PC-9 (cell line): ENCODE data around the gene ENDOV. TPM values are rescaled to one million over a fixed set of nuclear protein-coding genes. Genes with fewer than 3 reads are reported as not detected.

Source experiments
- BruUV-seq: library from RNA; stranded (reverse); fragments of 400-500 nt; replicated peaks from 2 replicates; lab custom pipeline; 2021; lab: Mats Ljungman, UMichigan
- CTCF ChIA-PET: fragments of 300-600 bp; sonication (Branson Sonifier 250); formaldehyde crosslinking; loops from one replicate; lab custom pipeline; 2022; ENCODE audit warnings: antibody characterized with exemption; lab: Charles Lee
- POLR2A ChIA-PET: fragments of 300-600 bp; sonication (Branson Sonifier 250); formaldehyde crosslinking; loops from one replicate; lab custom pipeline; 2022; ENCODE audit warnings: antibody characterized with exemption; ENCODE audit not compliant: unreplicated experiment; lab: Charles Lee
- DNase-seq, 2 experiments: peaks; one replicate each; pipeline versions ENCODE4 v3.0.0 to v3.0.0-alpha.2; 2015 to 2022; ENCODE audit warnings: mixed read lengths in 1 of 2
- H2AFZ ChIP-seq: fragments of 200-600 bp; sonication (generic); 2 replicates; pipeline ENCODE4 v1.8.1; 2017; ENCODE audit warnings: antibody characterized with exemption
- H3F3A ChIP-seq: fragments of 200-600 bp; sonication (generic); 2 replicates; pipeline ENCODE4 v1.8.1; 2017; ENCODE audit warnings: antibody characterized with exemption, mild to moderate bottlenecking, low read depth; ENCODE audit not compliant: insufficient read depth
- H3K27ac ChIP-seq: fragments of 200-600 bp; sonication (generic); 2 replicates; pipeline ENCODE4 v1.6.1; 2016; ENCODE audit warnings: mixed run types
- H3K27me3 ChIP-seq: fragments of 200-600 bp; sonication (generic); 2 replicates; pipeline ENCODE4 v1.6.1; 2016; ENCODE audit warnings: low read depth, mixed run types; ENCODE audit not compliant: insufficient read depth
- H3K36me3 ChIP-seq: fragments of 200-600 bp; sonication (generic); 2 replicates; pipeline ENCODE4 v1.6.1; 2016; ENCODE audit warnings: low read depth, mixed run types
- H3K4me1 ChIP-seq: fragments of 200-600 bp; sonication (generic); replicated peaks from 2 replicates; pipeline ENCODE4 v1.6.1; 2016; ENCODE audit warnings: mixed run types; ENCODE audit not compliant: insufficient read depth
- H3K4me2 ChIP-seq: fragments of 200-600 bp; sonication (generic); 2 replicates; pipeline ENCODE4 v1.6.1; 2017; ENCODE audit warnings: mixed run types
- H3K4me3 ChIP-seq: fragments of 200-600 bp; sonication (generic); 2 replicates; pipeline ENCODE4 v1.6.1; 2016; ENCODE audit warnings: mixed run types
- H3K79me2 ChIP-seq: fragments of 200-600 bp; sonication (generic); 2 replicates; pipeline ENCODE4 v1.6.1; 2017; ENCODE audit warnings: low read depth, mixed run types
- H3K9me2 ChIP-seq: fragments of 200-600 bp; sonication (generic); 2 replicates; pipeline ENCODE4 v1.8.1; 2017; ENCODE audit warnings: mild to moderate bottlenecking; ENCODE audit not compliant: insufficient read depth
- H3K9me3 ChIP-seq: fragments of 200-600 bp; sonication (generic); 2 replicates; pipeline ENCODE4 v1.8.1; 2016; ENCODE audit warnings: low read depth; ENCODE audit not compliant: insufficient read depth
- H4K20me1 ChIP-seq: fragments of 200-600 bp; sonication (generic); 2 replicates; pipeline ENCODE4 v1.8.1; 2017; ENCODE audit not compliant: insufficient read depth
- CTCF ChIP-seq: fragments of 200-600 bp; sonication (generic); conservative IDR thresholded peaks from 2 replicates; pipeline ENCODE4 v1.6.1; 2017; ENCODE audit warnings: mixed run types, antibody characterized with exemption, mild to moderate bottlenecking, moderate library complexity
- EZH2 ChIP-seq: fragments of 200-600 bp; sonication (generic); IDR thresholded peaks from 2 replicates; pipeline ENCODE4 v1.8.0; 2017; ENCODE audit warnings: antibody characterized with exemption, low read depth
- intact Hi-C: fragments of 100-400 bp; cut with micrococcal nuclease; formaldehyde crosslinking; loops from one replicate; pipeline ENCODE4 v1.10.0; 2022; ENCODE audit not compliant: unreplicated experiment
- total RNA-seq: library from RNA; stranded (reverse); gene quantifications from 2 replicates; pipeline ENCODE4 v1.2.3, GENCODE V29; 2021

The ENDOV gene
- total RNA-seq, 1 experiment from 2014 or later, result 50.3 TPM

GRCh38 chr17:80388601-80389000 is 26.4 kb upstream of the ENDOV start:
- DNase-seq, result no peak
- BruUV-seq, result no TSS peak
- ChIA-PET CTCF (no interaction called here), POLR2A (no interaction called here)
- intact Hi-C loops, result no loop called here
- no peaks in the 10 kb centered on the region for H3K79me2 ChIP-seq
- H4K20me1 ChIP-seq, result no peaks in the 10 kb centered on the region; the same call in 1 of the 2 replicates
- no peaks in the 10 kb centered on the region for H3F3A ChIP-seq
- H3K4me1 ChIP-seq, result no peaks in the 10 kb centered on the region
- no peak overlapping the region for H3K4me2 ChIP-seq
- H3K9me2 ChIP-seq, result no peaks in the 10 kb centered on the region
- no peak overlapping the region for H3K27ac ChIP-seq
- no peaks in the 10 kb centered on the region for H3K36me3 ChIP-seq
- no peaks in the 10 kb centered on the region for H3K27me3 ChIP-seq
- H3K9me3 ChIP-seq, result no peaks in the 10 kb centered on the region
- no peak for TF ChIP-seq EZH2
- TF ChIP-seq CTCF, result no peak
- no peak overlapping the region for H3K4me3 ChIP-seq
- no peak overlapping the region for H2AFZ ChIP-seq

GRCh38 chr17:80389011-80389995 is 25.7 kb upstream of the ENDOV start:
- H3K4me2 ChIP-seq, result no peak overlapping the region
- H2AFZ ChIP-seq, result no peak overlapping the region
- ChIA-PET POLR2A (no interaction called here), CTCF (no interaction called here)
- no peaks in the 10 kb centered on the region for H3K4me1 ChIP-seq
- H3F3A ChIP-seq, result no peaks in the 10 kb centered on the region
- no peaks in the 10 kb centered on the region for H3K9me2 ChIP-seq
- intact Hi-C loops, result no loop called here
- no peaks in the 10 kb centered on the region for H3K79me2 ChIP-seq
- no peak overlapping the region for H3K4me3 ChIP-seq
- DNase-seq, result no peak
- H3K9me3 ChIP-seq, result no peaks in the 10 kb centered on the region
- no peak overlapping the region for H3K27ac ChIP-seq
- BruUV-seq, result no TSS peak
- no peaks in the 10 kb centered on the region for H3K27me3 ChIP-seq
- no peaks in the 10 kb centered on the region for H3K36me3 ChIP-seq
- H4K20me1 ChIP-seq, result no peaks in the 10 kb centered on the region; the same call in 1 of the 2 replicates
- TF ChIP-seq CTCF, result no peak

- H3K79me2 ChIP-seq, result no peaks in the 10 kb centered on the region
- DNase-seq, result no peak
- no peak overlapping the region for H3K27ac ChIP-seq
- TF ChIP-seq EZH2, result no peak
- TF ChIP-seq CTCF, result no peak
- CTCF ChIA-PET, result no interaction called here
- BruUV-seq, result no TSS peak
- intact Hi-C loops, result no loop called here
- no peak overlapping the region for H3K4me3 ChIP-seq
- H3K4me2 ChIP-seq, result no peak overlapping the region
- H3K9me2 ChIP-seq, result no peaks in the 10 kb centered on the region
- H4K20me1 ChIP-seq, result 0 out of 2 replicates have a peak, but pooled peaks cover 6% of the 10 kb centered on the region
- POLR2A ChIA-PET, result no interaction called here
- H3F3A ChIP-seq, result no peaks in the 10 kb centered on the region
- H2AFZ ChIP-seq, result no peak overlapping the region
- no peaks in the 10 kb centered on the region for H3K9me3 ChIP-seq
- H3K4me1 ChIP-seq, result no peaks in the 10 kb centered on the region
- H3K36me3 ChIP-seq, result no peaks in the 10 kb centered on the region
- H3K27me3 ChIP-seq, result no peaks in the 10 kb centered on the region
These were observed 21.6 kb upstream of the ENDOV start for GRCh38 chr17:80393241-80393890.
